Left lung (tissue), 10 donors: ENCODE measurements around the gene DEGS1. TPM values are rescaled to one million over a fixed set of nuclear protein-coding genes. Genes with fewer than 3 reads are reported as not detected.

Source experiments
- ATAC-seq: fragments of 200-7000 bp; cut with Tn5 transposase; one replicate; pipeline ENCODE4 v1.9.1; 2020; ENCODE audit warnings: moderate library complexity
- DNase-seq, 4 donors: peaks; one replicate each; pipeline ENCODE4 v3.0.0-alpha.2; 2013 to 2020
- H3K27ac ChIP-seq, 2 donors: fragments of 200-600 bp; sonication (generic) in 1 of 2; one replicate each; pipeline versions ENCODE4 v1.5.0 to v1.8.0; 2020 to 2021
- H3K27me3 ChIP-seq, 2 donors: fragments of 200-600 bp; sonication (generic) in 1 of 2; one replicate each; pipeline versions ENCODE4 v1.5.0 to v1.8.0; 2020 to 2021
- H3K36me3 ChIP-seq, 2 donors: fragments of 200-600 bp; sonication (generic) in 1 of 2; one replicate each; pipeline versions ENCODE4 v1.5.0 to v1.8.0; 2020 to 2021
- H3K4me1 ChIP-seq, 2 donors: fragments of 200-600 bp; one replicate each; pipeline ENCODE4 v1.8.0; 2021
- H3K4me3 ChIP-seq, 2 donors: fragments of 200-600 bp; sonication (generic) in 1 of 2; one replicate each; pipeline versions ENCODE4 v1.5.0 to v1.8.0; 2020 to 2021; ENCODE audit warnings: mild to moderate bottlenecking in 1 of 2
- H3K9me3 ChIP-seq, 2 donors: fragments of 200-600 bp; sonication (generic) in 1 of 2; one replicate each; pipeline versions ENCODE4 v1.5.0 to v1.8.0; 2020 to 2021
- CTCF ChIP-seq, 2 donors: fragments of 200-600 bp; sonication (generic) in 1 of 2; IDR thresholded peaks; one replicate each; pipeline versions ENCODE4 v1.5.0 to v1.8.0; 2021; ENCODE audit warnings: antibody characterized with exemption in 2 of 2
- intact Hi-C, 2 donors: fragments of 100-400 bp; cut with DNase I; formaldehyde crosslinking; loops; one replicate each; pipeline versions ENCODE4 v1.11.2 to v1.14.2; 2022
- polyA plus RNA-seq, 6 donors: library from polyadenylated mRNA; unstranded; fragments of 120-200 nt; gene quantifications; one replicate each; pipeline ENCODE4 v1.2.1, GENCODE V29; 2013; ENCODE audit not compliant: insufficient read length in 6 of 6
- total RNA-seq, 2 donors: library from RNA; stranded (reverse); fragmentation: NEBNext Ultra II Directional; extraction: Animal tissue kit (Norgen Biotek cat#: 25700); gene quantifications; one replicate each; pipeline ENCODE4 v1.2.1, GENCODE V29; 2021
- donor health status: DM: no; HTN: yes; CAD: no.
- donor health status: DM: no; HTN: no; CAD: no.

DEGS1 gene
- total and polyA plus RNA-seq, 8 donors = 51.2 to 92.2 (median 60.8) TPM

GRCh38 chr1:224212618-224213061 is 29.6 kb downstream of the DEGS1 start:
- intact Hi-C loops = no loop called here
- Histone ChIP-seq H3K36me3 (no peaks in the 10 kb centered on the region), H3K27me3 (no peaks in the 10 kb centered on the region), H3K4me1 (peaks cover 8 to 9% of the 10 kb centered on the region in 2 donors), H3K4me3 (no peak overlapping the region), H3K9me3 (no peaks in the 10 kb centered on the region), H3K27ac (no peak overlapping the region)
- TF ChIP-seq CTCF (IDR thresholded peaks at IDR 0.05) = no peak
- ATAC-seq (no peak), DNase-seq (no peak)

GRCh38 chr1:224213438-224214119 is 30.5 kb downstream of the DEGS1 start:
- DNase-seq (no peak), ATAC-seq (peak; percentile 72)
- Histone ChIP-seq H3K27me3 (no peaks in the 10 kb centered on the region), H3K4me1 (peaks cover 9 to 15% of the 10 kb centered on the region in 2 donors), H3K27ac (peak overlapping the region in 1 of 2 donors; percentile 57), H3K9me3 (no peaks in the 10 kb centered on the region), H3K36me3 (no peaks in the 10 kb centered on the region), H3K4me3 (no peak overlapping the region)
- intact Hi-C loops = no loop called here
- no peak for TF ChIP-seq CTCF (IDR thresholded peaks at IDR 0.05)

GRCh38 chr1:224216382-224216781 is 33.3 kb downstream of the DEGS1 start:
- no peaks in the 10 kb centered on the region for H3K36me3 ChIP-seq
- intact Hi-C loops = no loop called here
- H3K4me3 ChIP-seq = no peak overlapping the region
- ATAC-seq (no peak), DNase-seq (no peak)
- no peaks in the 10 kb centered on the region for H3K9me3 ChIP-seq
- H3K27ac ChIP-seq = no peak overlapping the region
- TF ChIP-seq CTCF (IDR thresholded peaks at IDR 0.05) = no peak
- H3K27me3 ChIP-seq = no peaks in the 10 kb centered on the region
- H3K4me1 ChIP-seq = peaks cover 5 to 15% of the 10 kb centered on the region in 2 donors

- Histone ChIP-seq H3K9me3 (no peaks in the 10 kb centered on the region), H3K4me1 (peaks cover 3 to 15% of the 10 kb centered on the region in 2 donors), H3K27me3 (no peaks in the 10 kb centered on the region), H3K36me3 (no peaks in the 10 kb centered on the region), H3K4me3 (no peak overlapping the region), H3K27ac (peak overlapping the region in 1 of 2 donors; percentile 6)
- TF ChIP-seq CTCF (IDR thresholded peaks at IDR 0.05) = no peak
- ATAC-seq = no peak
- DNase-seq = no peak
- intact Hi-C loops = no loop called here
Measured at GRCh38 chr1:224217655-224218623, 34.9 kb downstream of the DEGS1 start.
